ENCODE measurements around the gene DNLZ.

DNLZ gene

DNA sequence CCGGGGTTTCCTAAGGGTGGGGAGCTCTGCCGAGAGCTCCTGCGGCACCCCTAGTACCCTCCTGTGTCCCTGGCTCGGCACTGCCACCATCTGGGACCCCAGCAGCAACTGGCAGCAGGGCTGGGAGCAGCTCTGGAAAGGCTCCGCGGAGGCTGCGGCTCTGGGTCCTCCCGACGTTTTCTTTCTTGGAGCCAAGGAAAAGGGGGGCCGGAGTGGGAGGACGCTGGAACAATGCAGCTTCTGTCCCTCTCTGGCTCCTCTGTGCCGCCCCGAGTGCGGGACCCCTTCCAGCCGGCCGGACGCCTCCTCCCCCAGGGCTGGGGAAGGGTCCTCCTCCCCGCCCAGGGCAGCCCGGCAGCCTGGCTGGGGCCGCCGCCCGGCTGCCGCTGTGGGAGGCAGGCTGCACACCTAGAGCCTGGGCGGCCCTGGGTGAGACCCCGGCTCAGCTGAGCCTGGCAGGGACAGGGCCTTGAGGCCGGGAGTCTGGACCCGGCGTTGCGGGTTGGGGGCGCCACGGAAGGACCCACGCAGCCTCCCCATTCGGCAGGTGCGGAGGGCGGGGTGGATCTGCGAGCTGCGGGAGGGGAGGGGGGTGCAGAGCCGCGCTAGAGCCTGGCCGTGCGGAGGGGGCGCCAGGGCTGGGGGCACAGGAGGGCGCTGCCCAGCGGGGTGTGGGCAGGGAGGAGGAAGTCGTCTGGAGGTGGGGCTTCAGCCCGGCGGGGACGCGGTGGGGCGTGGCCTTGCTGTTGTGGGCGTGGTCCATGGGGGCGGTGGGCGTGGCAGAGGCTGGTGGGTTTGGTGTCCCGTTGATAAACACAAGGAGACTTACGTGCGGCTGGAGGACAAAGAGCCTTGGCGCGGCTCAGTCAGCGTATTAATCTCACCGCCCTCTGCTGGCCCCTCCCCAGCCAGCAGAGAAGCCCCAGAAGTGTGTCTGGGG lies 21.1 kb downstream of the DNLZ start:
- DNase-seq = no peak

DNA sequence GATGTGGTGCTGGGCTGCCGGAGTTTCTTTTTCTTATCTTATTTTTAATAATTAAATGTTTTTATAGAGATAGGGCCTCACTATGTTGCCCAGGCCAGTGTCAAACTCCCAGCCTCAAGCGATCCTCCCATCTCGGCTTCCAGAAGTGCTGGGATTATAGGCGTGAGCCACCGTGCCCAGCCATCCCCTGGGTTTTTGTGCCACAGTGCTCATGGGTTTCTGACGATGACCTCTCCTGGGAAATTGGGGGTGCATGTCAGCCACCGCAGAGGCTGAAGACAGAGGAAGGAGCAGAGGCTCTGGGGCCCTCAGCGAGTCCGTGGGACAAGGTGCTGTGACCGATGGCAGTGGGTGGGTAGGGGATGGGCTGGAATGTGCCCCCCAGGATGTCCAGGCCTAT lies 21.8 kb downstream of the DNLZ start:
- no peak for DNase-seq

DNA sequence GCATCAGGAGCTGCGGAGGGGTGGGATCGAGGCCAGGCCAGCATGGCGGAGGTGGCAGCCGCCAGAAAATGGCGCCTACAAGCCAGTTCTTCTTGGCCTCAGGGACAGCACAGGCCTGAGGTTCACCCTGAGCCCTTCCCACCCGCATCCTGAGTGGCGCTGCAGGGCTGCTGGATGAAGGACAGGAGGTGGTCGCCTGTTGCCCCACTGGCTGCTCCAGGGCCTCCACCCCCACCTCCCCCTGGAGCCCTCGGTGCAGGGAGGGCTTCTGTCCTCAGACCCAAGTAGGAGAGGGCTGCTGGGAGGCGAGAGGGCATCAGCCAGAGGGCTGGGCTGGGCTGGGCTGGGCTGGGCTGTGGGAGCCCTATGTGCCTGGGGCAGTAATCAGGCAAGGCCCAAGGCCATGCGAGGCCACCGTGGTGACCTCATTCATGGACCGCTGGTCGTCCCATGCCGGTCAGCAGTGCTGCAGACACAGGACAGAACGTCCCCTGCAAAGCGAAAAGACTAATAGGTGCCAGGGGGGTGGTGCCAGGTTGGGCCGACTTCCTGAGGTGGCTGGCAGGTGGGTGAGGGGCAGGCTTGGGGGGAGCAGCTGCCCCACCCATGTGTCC lies 22.4 kb downstream of the DNLZ start:
- DNase-seq = no peak

DNA sequence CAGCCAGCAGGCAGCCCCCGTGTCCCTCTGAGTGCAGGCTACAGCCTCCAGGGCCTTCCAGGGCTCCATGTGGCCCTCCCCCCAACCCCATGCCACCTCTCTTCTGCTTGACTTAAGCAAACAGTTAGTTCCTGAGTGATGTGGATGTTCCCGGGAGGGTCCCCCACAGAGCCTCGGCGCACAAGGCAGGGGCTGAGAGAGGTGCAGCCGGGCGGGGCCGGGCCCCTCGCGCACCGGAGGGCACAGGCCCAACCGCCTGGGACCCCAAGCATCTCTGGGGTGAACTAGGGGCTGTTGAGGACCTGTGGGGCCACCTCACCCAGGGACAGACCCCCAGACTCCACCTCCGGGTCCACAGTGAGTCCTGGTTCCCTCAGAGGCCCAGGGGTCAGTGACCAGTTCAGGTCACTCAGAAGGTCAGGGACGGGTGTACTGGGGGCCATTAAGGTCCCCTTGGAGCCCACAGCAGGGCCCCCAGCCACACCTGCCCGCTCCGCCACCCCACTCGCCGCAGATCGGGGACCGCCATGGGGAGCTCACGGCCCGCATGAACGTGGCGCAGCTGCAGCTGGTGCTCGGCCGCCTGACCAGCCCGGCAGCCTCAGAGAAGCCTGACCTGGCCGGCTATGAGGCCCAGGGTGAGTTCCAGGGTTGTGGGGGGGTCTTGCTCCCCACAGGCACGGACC lies 23.0 kb downstream of the DNLZ start:
- no peak for DNase-seq

DNA sequence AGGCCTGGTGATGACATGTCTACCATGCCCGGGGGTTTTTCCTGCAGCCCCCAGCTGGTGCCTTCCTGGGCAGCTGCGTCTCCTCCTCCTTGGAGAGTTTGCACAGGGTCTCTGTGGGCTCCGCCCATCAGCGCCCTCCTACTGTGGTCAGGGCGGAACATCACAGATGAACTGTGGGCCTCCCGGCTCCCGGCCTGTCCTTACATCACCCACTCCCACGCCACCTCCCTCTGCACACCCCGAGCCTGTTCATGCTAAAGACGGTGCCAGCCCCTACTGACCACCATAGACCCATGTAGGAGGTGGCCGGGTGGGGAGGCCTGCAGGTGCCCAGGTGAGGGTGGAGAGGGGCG lies 23.6 kb downstream of the DNLZ start:
- DNase-seq = no peak

DNA sequence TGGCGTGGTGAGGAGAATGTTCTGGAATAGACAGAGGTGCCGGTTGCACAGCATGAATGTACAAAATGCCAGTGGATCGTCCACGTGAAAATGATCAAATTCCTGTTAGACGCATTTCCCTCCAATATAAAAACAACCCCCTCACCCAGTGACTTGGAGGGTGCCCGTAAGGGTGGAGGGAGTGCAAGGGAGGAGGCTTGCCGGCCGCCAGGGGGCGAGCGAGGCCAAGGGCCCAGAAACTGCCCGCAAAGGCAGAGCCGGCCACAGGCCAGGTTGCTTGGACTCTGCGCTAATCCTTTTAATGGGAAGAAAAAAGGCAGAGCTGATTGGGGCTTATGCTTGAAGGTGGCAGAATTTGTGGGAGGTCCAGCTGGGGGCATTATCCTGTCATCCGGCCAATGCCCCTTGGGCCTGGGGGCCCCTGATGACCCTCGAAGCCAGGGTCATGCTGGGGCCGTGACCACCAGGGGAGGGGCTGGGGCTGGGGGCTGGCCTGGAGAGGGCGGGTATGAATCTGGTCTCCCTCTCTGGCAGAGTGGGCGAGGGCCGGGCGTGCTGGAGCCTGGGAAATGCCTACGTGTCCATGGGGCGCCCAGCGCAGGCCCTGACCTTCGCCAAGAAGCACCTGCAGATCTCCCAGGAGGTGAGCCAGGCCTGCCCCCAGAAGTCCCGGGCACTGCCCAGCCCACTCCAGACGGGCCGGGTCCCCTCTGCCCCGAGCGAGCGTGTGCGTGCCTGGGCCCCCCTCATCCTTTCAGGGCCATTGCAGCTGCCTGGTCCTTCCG lies 24.2 kb downstream of the DNLZ start:
- DNase-seq = no peak

DNA sequence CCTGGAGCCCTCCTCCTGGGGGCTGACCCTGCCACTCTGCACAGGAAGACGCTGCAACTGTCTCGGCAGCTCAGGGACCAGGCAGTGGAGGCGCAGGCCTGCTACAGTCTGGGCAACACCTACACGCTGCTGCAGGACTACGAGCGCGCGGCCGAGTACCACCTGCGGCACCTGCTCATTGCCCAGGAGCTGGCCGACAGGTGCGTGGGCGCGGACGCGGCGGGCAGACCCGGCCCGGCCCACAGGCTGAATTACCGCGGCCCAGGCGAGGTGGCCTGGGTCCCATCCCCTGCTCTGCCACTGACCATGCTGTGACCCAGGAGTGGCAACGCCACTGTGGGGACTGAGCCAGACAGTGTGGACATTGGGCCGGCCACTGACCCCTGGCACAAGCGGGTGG lies 25.0 kb downstream of the DNLZ start:
- DNase-seq = no peak

DNA sequence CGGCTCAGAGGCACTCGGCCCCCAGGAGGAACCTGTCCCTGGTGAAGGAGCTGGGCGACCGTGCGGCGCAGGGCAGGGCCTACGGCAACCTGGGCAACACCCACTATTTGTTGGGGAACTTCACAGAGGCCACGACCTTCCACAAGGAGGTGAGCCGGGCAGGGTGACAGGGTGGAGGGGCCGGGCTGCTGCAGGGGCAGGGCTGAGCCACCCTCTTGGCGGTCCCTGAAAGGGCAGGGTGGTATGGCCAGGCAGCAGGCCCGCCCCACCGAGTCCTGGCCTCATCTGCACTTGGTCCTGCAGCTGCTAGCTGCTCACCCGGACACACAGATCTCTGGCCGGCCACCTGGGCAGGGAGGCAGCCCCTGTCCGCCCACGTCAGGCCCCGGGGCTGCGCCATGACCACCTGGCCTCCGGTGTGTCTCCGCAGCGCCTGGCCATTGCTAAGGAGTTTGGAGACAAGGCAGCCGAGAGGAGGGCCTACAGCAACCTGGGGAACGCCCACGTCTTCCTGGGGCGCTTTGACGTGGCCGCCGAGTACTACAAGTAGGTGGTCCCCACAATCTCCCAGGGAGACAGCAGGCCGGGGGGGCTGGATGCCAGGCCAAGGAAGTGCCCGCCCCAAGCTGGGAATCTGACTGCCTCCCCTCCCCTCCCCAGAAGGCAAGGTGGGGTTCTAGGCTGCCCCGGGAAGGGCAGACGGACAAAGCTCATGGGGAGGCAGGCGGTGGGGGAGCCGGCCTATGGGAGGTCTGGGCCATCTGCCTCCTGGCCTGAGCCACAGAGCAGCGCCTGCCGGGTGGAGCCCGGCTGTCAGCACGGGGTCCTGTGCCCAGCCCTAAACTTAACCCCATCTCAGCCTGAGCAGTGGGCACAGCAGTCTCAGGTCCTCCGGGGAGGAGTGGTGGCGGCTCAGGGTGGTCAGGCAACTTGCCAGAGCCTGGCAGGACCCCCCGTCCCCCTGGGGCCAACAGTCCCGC lies 25.8 kb downstream of the DNLZ start:
- no peak for DNase-seq

DNA sequence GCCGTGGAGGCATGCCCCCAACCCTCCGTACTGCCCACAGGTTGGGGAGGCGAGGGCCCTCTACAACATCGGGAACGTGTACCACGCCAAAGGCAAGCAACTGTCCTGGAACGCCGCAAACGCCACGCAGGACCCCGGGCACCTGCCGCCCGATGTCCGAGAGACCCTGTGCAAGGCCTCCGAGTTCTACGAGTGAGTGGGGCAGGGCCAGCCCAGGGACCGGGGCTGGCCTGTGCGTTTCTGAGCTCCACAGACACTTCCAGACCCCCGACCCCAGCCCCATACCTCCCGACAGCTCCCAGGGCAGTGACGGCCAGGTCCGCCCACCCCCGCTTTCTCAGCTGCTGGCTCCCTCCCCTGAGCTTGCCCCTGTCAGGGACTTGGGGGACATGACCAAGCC lies 26.7 kb downstream of the DNLZ start:
- no peak for DNase-seq

DNA sequence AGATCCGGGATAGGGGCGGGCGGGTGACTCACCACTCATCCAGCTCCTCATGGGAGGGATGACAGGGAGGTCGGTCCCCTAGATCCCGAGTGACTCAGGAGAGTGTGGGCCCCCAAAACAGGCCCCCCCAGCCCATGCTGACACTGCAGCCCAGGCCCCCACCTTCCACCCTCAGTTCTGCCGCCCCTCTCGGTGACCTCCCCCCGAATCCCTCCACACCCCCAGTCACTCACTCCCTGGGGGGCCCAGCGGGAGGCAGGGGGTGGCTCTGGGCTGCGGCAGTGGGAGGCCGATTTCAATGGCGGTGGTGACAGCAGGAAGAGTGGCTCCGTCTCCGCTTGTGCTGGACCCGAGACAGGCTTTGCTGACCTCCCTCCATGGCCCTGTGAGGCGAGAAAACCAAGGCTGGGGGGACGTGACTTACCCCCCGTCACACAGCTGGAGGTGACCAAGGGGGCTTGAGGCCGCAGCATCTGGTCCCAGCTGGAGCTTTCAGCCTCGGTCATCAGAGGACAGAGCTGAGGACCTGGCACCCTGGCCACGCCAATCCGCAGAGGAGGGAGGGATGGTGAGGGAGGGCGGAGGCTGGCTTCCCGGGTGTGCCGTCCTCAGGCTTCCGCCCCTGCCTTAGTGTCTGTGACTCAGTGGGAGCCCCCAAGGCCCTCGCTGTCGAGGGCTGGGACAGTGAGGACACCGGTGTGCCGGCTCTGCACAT lies 27.2 kb downstream of the DNLZ start:
- DNase-seq = no peak

DNA sequence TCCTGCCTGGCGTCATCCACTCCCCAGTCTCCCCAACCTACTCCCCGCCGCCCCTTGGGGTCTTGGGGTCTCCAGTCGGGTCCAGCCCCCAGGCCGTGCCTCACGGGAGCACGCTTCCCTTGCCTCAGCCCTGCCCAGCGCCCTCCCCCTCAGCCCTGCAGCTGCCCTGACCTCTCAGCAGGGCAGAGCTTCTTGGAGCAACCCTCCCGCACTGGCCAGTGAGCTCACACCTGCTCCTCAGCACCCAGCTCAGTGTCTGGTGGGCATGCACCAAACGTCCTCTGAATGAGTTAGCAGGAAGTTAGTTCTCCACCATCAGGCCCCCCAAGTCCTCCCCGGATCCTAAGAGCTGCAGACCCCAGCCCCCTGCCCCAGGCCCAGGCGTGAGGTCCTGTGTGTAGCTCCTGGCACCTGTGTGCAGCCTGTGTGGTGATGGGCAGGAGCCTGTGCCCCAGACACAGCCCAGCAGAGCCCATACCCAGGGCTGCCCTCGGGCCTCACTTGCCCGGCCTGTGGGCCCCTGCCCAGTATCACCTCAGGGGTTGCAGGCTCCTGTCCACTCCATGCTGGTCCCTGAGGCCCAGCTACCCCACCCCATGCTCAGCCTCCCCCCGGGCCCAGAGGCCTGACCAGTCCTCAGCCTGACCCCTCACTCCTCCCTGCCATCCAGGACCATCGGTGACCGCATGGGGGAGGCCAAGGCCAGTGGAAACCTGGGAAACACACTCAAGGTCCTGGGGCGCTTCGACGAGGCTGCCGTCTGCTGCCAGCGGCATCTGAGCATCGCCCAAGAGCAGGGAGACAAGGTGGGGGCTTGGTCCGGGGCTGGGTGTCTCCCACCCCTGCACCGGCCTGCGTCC lies 28.0 kb downstream of the DNLZ start:
- no peak for DNase-seq

DNA sequence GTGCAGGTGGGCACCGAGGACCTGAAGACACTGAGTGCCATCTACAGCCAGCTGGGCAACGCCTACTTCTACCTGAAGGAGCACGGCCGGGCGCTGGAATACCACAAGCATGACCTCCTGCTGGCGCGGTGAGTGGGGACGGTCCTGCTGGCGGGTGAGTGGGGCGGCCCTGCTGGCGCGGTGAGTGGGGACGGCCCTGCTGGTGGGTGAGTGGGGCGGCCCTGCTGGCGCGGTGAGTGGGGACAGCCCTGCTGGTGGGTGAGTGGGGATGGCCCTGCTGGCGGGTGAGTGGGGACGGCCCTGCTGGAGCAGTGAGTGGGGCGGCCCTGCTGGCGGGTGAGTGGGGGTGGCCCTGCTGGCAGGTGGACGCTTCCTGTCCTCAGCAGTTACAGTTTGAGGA lies 29.0 kb downstream of the DNLZ start:
- DNase-seq = no peak

DNA sequence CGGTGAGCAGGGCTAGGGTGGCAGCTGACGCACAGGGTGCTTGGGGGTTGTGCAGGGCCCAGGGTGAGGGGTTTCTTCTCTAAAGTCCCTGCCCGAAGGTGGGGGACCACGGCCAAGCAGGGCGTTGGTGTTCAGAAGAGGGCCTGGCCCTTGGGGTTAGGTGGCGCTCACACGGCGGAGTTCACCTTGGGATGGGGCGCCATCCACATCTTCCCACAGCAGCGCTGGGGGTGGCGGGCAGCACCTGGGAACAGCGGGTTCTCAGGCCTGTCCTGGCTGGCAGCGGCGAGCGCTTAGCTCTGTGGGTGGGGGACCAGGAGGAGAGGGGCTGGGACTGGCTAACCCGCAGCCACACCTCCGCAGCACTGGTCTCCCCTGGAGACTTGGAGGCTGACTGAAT lies 30.1 kb downstream of the DNLZ start:
- no peak for DNase-seq

DNA sequence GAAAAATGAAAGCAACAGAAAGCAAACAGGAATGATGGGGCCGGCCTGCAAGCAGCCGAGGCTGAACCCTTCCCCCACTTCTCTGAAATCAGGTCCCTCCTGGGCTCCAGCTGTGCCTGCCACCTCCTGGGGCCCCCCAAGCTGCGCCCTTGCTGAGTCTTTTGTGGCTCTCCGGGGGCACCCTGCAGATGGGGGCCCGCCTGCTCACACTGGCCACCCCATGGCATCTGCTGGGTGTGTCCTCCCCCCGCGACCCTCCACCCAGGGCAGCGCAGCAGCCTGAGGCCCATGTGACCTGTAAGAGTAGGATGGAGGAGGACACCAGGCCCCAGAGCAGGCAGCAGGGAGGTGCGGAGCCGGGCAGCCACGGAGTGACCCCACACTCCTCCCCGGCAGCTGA lies 30.5 kb downstream of the DNLZ start:
- no peak for DNase-seq

DNA sequence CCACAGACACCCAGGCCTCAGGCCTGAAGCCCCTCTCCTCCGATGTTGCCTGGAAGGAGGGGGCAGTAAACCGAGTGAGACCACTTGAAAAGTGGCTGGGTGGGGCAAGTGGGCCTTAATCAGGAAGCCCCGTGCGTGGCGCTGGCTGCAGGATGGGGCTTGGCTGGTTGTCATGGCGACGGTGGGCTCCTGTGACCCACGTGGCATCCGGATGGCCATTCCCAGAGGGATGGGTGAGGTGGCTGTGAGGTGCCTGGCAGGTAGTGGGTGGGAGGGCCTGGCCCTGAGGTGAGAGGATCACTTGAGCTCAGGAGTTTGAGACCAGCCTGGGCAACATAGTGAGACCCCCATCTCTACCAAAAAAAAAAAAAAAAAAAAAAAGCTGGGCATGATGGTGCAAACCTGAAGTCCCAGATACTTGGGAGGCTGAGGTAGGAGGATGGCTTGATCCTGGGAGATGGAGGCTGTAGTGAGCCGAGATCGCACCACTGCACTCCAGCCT lies 31.0 kb downstream of the DNLZ start:
- no peak for DNase-seq

DNA sequence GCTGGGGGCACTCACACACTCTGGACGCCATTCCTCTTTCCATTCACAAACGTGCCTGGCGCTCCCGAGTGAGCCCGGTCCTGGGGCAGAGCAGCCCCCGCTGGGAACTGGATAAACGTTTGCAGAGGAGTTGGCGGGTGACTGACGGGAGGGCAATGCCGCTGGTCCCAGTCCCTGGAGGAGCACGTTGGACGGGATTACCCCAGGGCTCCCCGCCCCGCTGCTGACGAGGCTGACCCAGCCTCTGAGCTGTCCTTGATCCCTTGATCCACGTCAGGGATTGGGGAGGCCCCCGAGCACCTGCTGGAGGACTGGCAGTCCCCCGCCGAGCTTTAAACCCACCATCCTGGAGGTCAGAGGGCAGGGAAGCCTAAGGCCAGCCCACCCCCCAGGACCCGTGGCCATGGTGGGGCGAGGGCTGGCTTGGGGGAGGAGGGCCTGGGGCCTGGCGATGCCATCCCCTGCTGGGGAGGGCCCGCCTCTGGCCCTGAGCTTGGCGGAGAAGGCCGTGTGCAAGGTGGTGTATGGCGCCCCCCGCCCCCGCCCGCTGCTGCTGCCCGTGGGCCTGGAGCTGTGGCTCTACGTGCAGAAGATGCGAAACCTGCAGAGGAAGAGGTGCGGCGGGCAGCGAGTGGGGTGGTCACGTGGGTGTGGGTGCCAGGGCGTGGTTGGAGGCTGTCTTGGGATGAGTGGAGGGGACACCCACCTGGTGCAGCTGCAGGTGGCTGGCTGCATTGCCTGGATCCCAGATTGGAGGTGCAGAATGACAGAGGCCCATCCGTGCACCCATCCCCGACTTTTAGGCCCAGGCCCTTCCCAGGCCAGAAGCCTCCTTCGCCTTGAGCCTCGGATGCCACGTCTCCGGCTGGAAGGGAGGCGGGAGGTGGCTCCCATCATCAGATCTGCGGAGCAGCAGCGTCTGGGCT lies 31.7 kb downstream of the DNLZ start:
- DNase-seq = no peak

DNA sequence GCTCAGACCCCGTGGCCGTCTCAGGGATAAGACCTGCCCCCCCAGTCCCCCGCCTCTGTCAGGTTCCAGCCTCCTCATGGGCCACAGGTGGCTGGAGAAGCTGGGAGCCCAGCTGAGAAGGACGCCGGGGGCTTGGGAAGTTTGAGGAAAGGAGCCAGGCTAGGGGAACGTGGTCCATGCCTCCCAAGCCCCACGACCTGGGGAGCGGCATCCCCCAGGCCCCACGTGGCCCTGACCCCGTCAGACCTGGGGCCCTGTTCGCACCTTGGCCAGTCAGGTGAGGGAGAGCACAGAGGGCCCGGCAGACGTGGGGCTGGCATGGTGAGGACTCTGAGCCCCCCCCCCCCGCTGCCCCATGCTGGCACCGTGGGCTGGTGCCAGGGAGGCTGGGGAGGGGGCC lies 32.5 kb downstream of the DNLZ start:
- DNase-seq = no peak

DNA sequence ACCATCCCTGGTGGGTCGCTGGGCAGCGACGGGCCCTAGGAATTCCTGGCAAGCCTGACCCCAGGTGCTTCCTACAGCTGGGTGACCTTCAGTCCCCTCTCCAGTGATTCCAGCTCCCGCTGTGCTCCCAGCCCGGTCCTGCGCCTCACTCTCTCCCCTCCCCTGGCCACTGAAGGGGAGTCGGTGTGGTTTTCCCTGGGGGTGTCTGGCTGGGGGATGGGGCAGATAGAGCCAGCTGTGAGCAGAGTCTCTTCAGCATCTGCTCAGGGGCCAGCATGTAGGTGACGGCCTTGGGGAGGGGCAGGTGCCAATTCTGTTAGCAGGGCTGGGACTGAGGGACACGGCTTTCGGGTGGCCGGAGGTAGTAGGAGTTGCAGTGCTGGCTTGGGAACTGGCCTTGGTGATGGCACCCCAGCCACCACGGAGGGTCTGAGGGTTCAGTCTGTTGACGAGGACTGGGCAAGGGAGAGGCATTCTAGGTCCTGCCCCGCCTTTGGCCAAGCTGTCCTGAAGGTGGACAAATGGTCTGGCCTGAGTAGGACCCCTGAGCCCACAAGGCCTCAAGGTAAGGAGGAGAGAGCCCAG lies 33.0 kb downstream of the DNLZ start:
- DNase-seq = no peak

All from NCI-H526 treated with DMSO at 0.1 percent for 48 hours (cell line).